ENCODE data around the gene SPSB4. TPM values are rescaled to one million over a fixed set of nuclear protein-coding genes. Genes with fewer than 3 reads are reported as not detected.

SPSB4 gene
- total and polyA plus RNA-seq, 2 of the 8 experiments (the other 6 are each of a cell fraction or from before 2014, with no cell fraction given): 15.1 to 17.2 TPM

GRCh38 chr3:141078200-141078599 lies 27.1 kb downstream of the SPSB4 start:
- Histone ChIP-seq H4K91ac (replicated peaks; ENCODE audit: insufficient read length, low read length) (no peak overlapping the region), H3K79me1 (ENCODE audit: low read depth, low read length) (peaks cover 13% of the 10 kb centered on the region; the same call in 1 of the 2 replicates), H4K8ac (ENCODE audit: extremely low read depth, insufficient read depth, low read length) (no peak overlapping the region), H3K79me2 (ENCODE audit: control insufficient read depth in 1 of 2, insufficient read depth in 2 of 2, low read length in 2 of 2) (peaks cover 0 to 12% of the 10 kb centered on the region in 2 experiments; a peak in 1 of 4 replicates), H3K4ac (replicated peaks; ENCODE audit: insufficient read length, low read depth, low read length) (peak overlapping the region; percentile 10), H4K5ac (ENCODE audit: insufficient read length, low read depth, low read length) (no peak overlapping the region), H3K9ac (replicated peaks in 1 of 4; ENCODE audit: extremely low read depth in 1 of 4, low read depth in 3 of 4, low read length in 3 of 4) (no peak overlapping the region; a peak in 1 of 7 replicates), H3K23me2 (ENCODE audit: low read depth, low read length) (no peaks in the 10 kb centered on the region), H2BK15ac (ENCODE audit: low read length) (peak overlapping the region; percentile 89; the same call in 1 of the 2 replicates), H2BK5ac (ENCODE audit: low read depth, low read length) (peak overlapping the region; percentile 15; the same call in 1 of the 2 replicates), H2AK5ac (ENCODE audit: low read depth, low read length) (0 out of 2 replicates have a peak overlapping the region, but pooled peaks have one; percentile 67), H3K27me3 (replicated peaks in 1 of 4; ENCODE audit: control insufficient read depth in 3 of 4, extremely low read depth in 1 of 4, insufficient read depth in 3 of 4, low read length in 3 of 4) (peaks cover 0 to 2% (median 0%) of the 10 kb centered on the region in 4 experiments; a peak in 2 of 7 replicates), H3K14ac (ENCODE audit: insufficient read length) (no peak overlapping the region), H3K23ac (ENCODE audit: insufficient read length) (no peak overlapping the region), H2BK20ac (ENCODE audit: low read length) (peak overlapping the region; percentile 94), H3K9me3 (ENCODE audit: insufficient read depth in 2 of 2, low read depth in 1 of 2, low read length in 1 of 2) (no peaks in the 10 kb centered on the region), H3K27ac (ENCODE audit: low read depth, low read length) (no peak overlapping the region), H2AFZ (ENCODE audit: low read length) (no peak overlapping the region), H3K4me3 (ENCODE audit: extremely low read depth in 1 of 4, insufficient read depth in 2 of 4, low read depth in 3 of 4, low read length in 4 of 4) (no peak overlapping the region), H3K56ac (replicated peaks; ENCODE audit: insufficient read length, low read depth, low read length) (no peak overlapping the region), H2BK120ac (replicated peaks; ENCODE audit: low read depth, low read length) (no peak overlapping the region), H2BK12ac (ENCODE audit: low read depth, low read length) (peak overlapping the region; percentile 94; the same call in 1 of the 2 replicates), H3K4me2 (ENCODE audit: insufficient read depth in 1 of 2, low read depth in 2 of 2, low read length in 2 of 2) (no peak overlapping the region), H3K18ac (ENCODE audit: extremely low read depth, low read length) (peak overlapping the region; percentile 9; the same call in 1 of the 2 replicates), H3K36me3 (ENCODE audit: control insufficient read depth in 2 of 4, insufficient read depth in 4 of 4, low read length in 3 of 4) (no peaks in the 10 kb centered on the region), H4K20me1 (replicated peaks in 1 of 2; ENCODE audit: control insufficient read depth in 1 of 2, insufficient read depth in 2 of 2, low read length in 2 of 2) (no peaks in the 10 kb centered on the region), H3K4me1 (replicated peaks in 1 of 4; ENCODE audit: control insufficient read depth in 3 of 4, insufficient read depth in 4 of 4, low read length in 3 of 4) (peaks cover 51 to 66% (median 58%) of the 10 kb centered on the region in 4 experiments)
- TF ChIP-seq EZH2 (IDR thresholded peaks at IDR 0.05; ENCODE audit: low read depth, low read length, severe bottlenecking): no peak
- ChIA-PET CTCF (ENCODE audit: partially characterized antibody) (interaction anchor here (1.1 to 29.1 kb wide), 8 partner anchors 8 to 114 kb away, joined by 3 to 333 read pairs (median 6); partner anchors contain the start of gene SPSB4), POLR2A (ENCODE audit: partially characterized antibody) (interaction anchor here (0.7 to 1.9 kb wide), 3 partner anchors 10 to 51 kb away, joined by 3 to 5 read pairs (median 3); partner anchors contain the start of gene SPSB4)
- 90% methylated on average over 3 of the region's 3 CpGs; no CpG with 5 or more reads in 1 of the 2 experiments for whole genome bisulfite sequencing, 2 experiments (ENCODE audit: extremely low coverage in 1 of 2, insufficient coverage in 1 of 2, insufficient read length in 1 of 2, insufficient replicate concordance in 2 of 2, low coverage in 1 of 2, low lambda C conversion rate in 2 of 2, missing lambda C conversion rate in 1 of 2)
- no peak for DNase-seq (ENCODE audit: low read depth in 1 of 2, low spot score in 2 of 2)
- no peak for FAIRE-seq

Measured in H1 (cell line).